Immature natural killer cell (primary cell): ENCODE data around the gene TEPSIN. TPM values are rescaled to one million over a fixed set of nuclear protein-coding genes. Genes with fewer than 3 reads are reported as not detected.
A peak's percentile ranks its signal among the peaks of the same experiment; 100 is the strongest.

Experiments
- DNase-seq, 3 donors: peaks; one replicate each; pipeline ENCODE4 v3.0.0; 2022; ENCODE audit warnings: mixed read lengths in 1 of 3
- H3K27ac Mint-ChIP-seq, 6 donors: one replicate each; pipeline ENCODE4 v1.8.0; 2020; ENCODE audit warnings: mixed read lengths in 6 of 6, mild to moderate bottlenecking in 5 of 6, inconsistent platforms in 4 of 6, moderate library complexity in 3 of 6
- H3K27me3 Mint-ChIP-seq, 3 donors: one replicate each; pipeline ENCODE4 v1.8.0; 2020 to 2021; ENCODE audit warnings: low read depth in 3 of 3, mild to moderate bottlenecking in 3 of 3, mixed read lengths in 3 of 3, moderate library complexity in 3 of 3, inconsistent platforms in 1 of 3
- H3K36me3 Mint-ChIP-seq, 3 donors: one replicate each; pipeline ENCODE4 v1.8.0; 2020; ENCODE audit warnings: mixed read lengths in 3 of 3, inconsistent platforms in 2 of 3, mild to moderate bottlenecking in 2 of 3
- H3K4me1 Mint-ChIP-seq, 2 donors: one replicate each; pipeline ENCODE4 v1.8.0; 2020; ENCODE audit warnings: inconsistent platforms in 2 of 2, mild to moderate bottlenecking in 2 of 2, mixed read lengths in 2 of 2, moderate library complexity in 1 of 2
- H3K4me3 Mint-ChIP-seq, 5 donors: one replicate each; pipeline ENCODE4 v1.8.0; 2020; ENCODE audit warnings: mild to moderate bottlenecking in 5 of 5, mixed read lengths in 5 of 5, inconsistent platforms in 3 of 5, moderate library complexity in 3 of 5
- H3K9me3 Mint-ChIP-seq, 6 donors: one replicate each; pipeline ENCODE4 v1.8.0; 2020; ENCODE audit warnings: mild to moderate bottlenecking in 6 of 6, mixed read lengths in 6 of 6, inconsistent platforms in 4 of 6, moderate library complexity in 3 of 6
- polyA plus RNA-seq, 3 donors: library from polyadenylated mRNA; unstranded; fragments of 300-500 nt; fragmentation: Illumina TruSeq; gene quantifications; one replicate each; pipeline ENCODE4 v1.2.3, GENCODE V29; 2021

The TEPSIN gene
- polyA plus RNA-seq, 3 donors from 2014 or later: 1.6 to 7.3 (median 5.0) TPM

DNA sequence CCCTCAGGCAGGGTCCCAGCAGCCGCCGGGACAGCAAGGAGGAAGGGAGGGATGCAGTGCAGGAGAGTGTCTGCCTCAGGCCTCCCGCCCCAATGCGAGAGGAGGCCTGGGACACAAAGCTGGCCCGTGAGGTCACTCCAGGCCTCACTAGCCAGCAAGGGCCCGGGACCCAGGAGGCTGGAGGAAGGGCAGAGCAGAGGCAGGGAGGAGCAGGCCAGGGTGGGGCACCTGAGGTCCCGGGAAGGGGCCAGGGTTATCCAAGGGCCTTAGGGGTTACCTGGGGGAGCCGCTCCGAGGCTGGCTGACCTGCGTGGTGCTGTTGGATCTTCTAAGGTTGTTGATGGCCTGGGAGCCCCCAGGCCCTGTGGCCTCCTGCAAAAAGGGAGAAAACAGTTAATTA, 30.2 kb downstream of the TEPSIN start:
- Mint-ChIP-seq H3K4me1 (no peaks in the 10 kb centered on the region), H3K9me3 (no peaks in the 10 kb centered on the region), H3K27ac (no peak overlapping the region), H3K4me3 (no peak overlapping the region), H3K36me3 (no peaks in the 10 kb centered on the region), H3K27me3 (peaks cover 0 to 3% (median 0%) of the 10 kb centered on the region in 3 donors)
- no peak for DNase-seq

DNA sequence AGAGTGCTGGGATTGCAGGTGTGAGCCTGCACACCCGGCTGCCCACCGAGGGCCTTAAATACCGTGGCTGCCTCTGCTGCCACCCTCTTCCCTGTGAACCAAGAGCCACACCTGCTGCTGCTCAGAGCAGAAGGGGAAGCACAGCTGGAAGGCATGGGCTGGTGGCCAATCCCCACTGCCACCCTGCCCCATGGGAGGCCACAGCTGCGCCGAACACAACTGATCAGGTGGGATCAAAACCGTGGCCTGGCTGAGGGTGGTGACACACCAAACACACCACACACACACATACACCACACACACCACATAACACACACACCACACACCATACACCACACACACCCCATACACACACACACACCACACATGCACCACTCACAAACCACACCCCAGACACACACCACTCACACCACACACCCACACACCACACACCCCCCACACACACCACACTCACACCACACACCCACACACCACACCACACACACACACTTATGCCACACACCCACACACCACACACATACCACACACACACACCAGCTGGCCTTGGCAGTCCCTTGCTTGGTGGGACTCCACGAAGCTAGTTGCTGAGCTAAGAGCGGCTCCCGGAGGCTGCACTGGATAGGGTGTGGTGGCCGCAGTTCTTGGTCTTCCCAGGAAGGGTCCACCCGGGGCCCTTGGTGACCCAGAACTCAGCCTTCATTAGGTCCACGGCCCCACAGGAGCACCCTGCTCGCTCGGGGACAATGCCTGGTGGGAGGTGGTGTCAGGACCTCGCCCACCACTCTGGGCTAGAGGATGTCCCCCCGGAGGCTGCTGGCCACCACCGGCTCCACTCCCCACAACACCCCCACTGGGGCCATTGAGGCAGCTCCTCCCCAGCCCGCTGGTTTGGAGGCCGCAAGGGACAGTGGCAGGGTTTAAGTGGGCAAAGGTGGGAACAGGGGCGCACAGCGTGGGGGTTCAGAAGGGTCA, 31.0 kb downstream of the TEPSIN start:
- H3K4me3 Mint-ChIP-seq: no peak overlapping the region
- H3K36me3 Mint-ChIP-seq: no peaks in the 10 kb centered on the region
- no peak for DNase-seq
- peak overlapping the region in 3 of 6 donors; percentile 20 to 73 (median 35) for H3K27ac Mint-ChIP-seq
- H3K9me3 Mint-ChIP-seq: no peaks in the 10 kb centered on the region
- H3K4me1 Mint-ChIP-seq: no peaks in the 10 kb centered on the region
- H3K27me3 Mint-ChIP-seq: peaks cover 0 to 3% (median 0%) of the 10 kb centered on the region in 3 donors

DNA sequence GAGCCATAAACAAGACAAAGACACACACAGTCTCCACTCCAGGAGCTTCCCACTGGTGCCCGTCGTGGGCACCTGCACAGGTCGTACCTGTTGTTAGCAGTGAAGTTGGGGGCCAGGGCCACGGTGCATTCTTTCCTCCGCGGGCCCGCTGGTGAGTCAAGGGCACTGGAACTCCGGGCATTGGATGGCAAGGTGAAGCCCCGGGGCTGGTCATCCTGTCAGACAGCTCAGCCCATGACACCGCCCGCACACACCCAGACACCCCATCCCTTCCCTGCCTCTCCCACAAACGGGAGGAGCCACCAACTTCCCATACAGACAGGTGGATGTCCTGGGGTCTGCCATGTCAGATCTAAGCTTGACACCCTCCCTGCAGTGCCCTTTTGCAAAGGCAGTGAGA, 32.2 kb downstream of the TEPSIN start:
- Mint-ChIP-seq H3K4me1 (no peaks in the 10 kb centered on the region), H3K4me3 (no peak overlapping the region), H3K27ac (no peak overlapping the region), H3K27me3 (peaks cover 0 to 3% (median 0%) of the 10 kb centered on the region in 3 donors), H3K9me3 (no peaks in the 10 kb centered on the region), H3K36me3 (no peaks in the 10 kb centered on the region)
- no peak for DNase-seq

DNA sequence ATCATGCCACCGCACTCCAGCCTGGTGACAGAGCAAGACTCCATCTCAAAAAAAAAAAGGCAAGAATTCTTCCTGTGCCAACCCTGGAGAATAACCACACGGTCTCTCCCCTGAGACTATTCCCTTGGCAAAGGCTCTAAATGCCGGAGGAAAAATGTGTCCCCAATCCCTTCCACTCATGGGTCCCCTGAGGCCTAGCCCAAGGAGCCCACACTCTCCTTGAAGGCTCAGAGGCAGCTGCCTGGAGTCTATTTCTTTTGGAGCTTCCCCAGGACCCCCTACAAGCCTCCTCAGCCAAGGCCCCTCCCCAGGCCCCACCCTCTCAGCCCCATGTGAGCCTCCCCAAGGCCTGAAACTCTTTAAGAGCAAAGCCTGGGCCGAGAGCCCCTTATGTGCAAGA, 32.7 kb downstream of the TEPSIN start:
- no peak for DNase-seq
- no peaks in the 10 kb centered on the region for H3K4me1 Mint-ChIP-seq
- H3K27ac Mint-ChIP-seq: peak overlapping the region in 1 of 6 donors; percentile 40
- H3K36me3 Mint-ChIP-seq: no peaks in the 10 kb centered on the region
- no peak overlapping the region for H3K4me3 Mint-ChIP-seq
- peaks cover 0 to 3% (median 0%) of the 10 kb centered on the region in 3 donors for H3K27me3 Mint-ChIP-seq
- H3K9me3 Mint-ChIP-seq: no peaks in the 10 kb centered on the region

DNA sequence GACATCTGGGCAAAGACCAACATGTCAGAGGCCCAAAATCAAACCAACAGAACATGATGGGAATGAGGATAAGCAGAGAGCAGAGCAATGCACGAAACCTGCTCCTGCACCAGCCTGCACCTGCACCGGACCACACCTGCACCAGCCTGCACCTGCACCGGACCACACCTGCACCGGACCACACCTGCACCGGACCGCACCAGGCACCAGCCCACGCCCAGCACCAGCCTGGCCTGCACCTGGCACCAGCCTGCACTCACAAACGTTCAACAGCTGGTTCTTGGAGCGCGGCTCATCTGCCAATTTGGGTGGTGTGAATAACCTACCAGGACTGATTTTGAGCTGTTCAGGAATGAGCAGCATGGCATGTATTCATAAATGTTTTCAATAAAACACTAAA, 34.3 kb downstream of the TEPSIN start:
- Mint-ChIP-seq H3K36me3 (no peaks in the 10 kb centered on the region), H3K9me3 (no peaks in the 10 kb centered on the region), H3K27me3 (peaks cover 0 to 3% (median 0%) of the 10 kb centered on the region in 3 donors), H3K27ac (no peak overlapping the region), H3K4me3 (no peak overlapping the region), H3K4me1 (no peaks in the 10 kb centered on the region)
- no peak for DNase-seq

DNA sequence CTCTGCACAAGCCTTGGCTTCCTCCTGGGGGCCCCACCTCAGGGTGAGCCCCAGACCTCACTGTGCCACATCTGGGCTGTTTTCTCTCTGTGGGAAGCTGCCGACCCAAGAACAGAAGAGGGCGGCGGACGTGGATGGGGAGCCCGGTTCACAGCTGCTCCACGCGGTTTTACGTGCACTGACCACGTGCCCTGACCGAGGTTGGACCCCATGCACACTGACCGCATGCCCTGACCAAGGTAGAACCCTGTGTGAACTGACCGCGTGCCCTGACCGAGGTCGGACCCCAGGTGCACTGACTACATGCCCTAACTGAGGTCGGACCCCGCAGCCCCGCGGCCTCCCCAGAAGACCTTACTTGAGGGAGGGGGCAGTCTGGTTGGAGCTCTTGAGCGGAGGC, 35.7 kb downstream of the TEPSIN start:
- Mint-ChIP-seq H3K4me3 (no peak overlapping the region), H3K36me3 (no peaks in the 10 kb centered on the region), H3K27me3 (peaks cover 0 to 3% (median 0%) of the 10 kb centered on the region in 3 donors), H3K9me3 (no peaks in the 10 kb centered on the region), H3K27ac (no peak overlapping the region), H3K4me1 (no peaks in the 10 kb centered on the region)
- DNase-seq: no peak

DNA sequence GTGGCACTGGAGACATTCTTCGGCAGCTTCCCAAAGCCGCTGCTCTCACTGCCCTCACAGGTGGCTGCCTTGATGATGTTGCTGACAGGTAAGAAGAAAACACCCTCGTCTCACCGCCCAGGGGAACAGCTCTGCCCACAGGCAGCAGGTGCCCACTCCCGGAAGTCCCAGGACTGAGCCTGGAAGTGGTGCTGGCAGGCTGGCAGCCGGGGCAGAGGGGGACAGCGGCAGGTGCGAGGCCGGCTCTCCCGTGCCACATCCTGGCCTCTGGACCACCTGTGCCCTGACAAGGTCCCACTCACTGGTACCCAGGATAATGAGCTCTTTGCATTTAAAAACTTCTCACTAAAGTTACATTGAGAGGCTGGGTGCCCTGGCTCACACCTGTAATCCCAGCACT, 36.5 kb downstream of the TEPSIN start:
- Mint-ChIP-seq H3K4me3 (no peak overlapping the region), H3K9me3 (no peaks in the 10 kb centered on the region)
- DNase-seq: no peak

DNA sequence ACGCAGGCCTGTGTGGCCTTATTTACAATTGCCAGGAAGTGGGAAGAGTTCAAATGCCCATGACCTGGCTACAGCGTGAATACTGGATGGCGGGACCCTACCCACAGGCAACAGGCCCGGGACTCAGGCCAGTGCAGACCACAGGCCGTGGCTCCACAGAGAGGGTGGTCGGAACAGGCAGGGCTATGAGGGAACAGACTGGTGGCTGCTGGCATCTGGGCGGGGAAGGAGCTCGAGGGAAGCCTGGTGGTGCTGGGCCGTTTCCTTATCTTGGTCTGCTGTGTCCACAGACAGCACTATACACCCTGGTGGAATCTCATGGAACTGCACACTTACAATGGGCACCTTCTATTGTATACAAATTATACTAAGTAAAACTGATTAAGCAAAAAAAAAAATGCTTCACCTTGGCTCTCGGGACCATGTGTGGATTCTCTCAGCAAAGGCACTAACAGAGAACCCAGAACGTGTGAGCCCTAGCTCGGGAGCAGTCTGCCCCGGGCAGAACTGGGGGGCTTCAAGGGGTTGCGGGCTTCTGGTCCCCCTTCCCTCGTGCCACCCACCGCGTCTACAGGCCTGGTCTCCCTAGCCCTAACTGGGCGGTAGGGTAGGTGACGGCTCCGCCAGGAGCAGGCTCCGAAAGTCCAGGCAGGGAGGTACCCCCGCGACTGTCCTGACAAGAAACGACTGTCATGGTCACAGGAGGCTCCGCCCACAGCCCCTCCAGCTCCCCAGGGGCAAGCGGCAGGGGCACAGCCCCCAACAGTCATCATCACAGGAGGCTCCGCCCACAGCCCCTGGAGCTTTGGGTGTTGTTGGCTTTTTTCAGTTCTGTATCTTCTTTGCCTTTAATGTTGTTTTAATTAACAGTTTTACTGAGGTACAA, 37.9 kb downstream of the TEPSIN start:
- H3K9me3 Mint-ChIP-seq: no peaks in the 10 kb centered on the region
- H3K27ac Mint-ChIP-seq: no peak overlapping the region
- H3K36me3 Mint-ChIP-seq: no peaks in the 10 kb centered on the region
- no peaks in the 10 kb centered on the region for H3K4me1 Mint-ChIP-seq
- no peak for DNase-seq
- no peak overlapping the region for H3K4me3 Mint-ChIP-seq
- peaks cover 0 to 3% (median 0%) of the 10 kb centered on the region in 3 donors for H3K27me3 Mint-ChIP-seq

More for the DNA sequence above, 36.5 kb downstream of the TEPSIN start:
- peaks cover 0 to 3% (median 0%) of the 10 kb centered on the region in 3 donors for H3K27me3 Mint-ChIP-seq
- H3K4me1 Mint-ChIP-seq: no peaks in the 10 kb centered on the region
- H3K36me3 Mint-ChIP-seq: no peaks in the 10 kb centered on the region
- H3K27ac Mint-ChIP-seq: no peak overlapping the region

DNA sequence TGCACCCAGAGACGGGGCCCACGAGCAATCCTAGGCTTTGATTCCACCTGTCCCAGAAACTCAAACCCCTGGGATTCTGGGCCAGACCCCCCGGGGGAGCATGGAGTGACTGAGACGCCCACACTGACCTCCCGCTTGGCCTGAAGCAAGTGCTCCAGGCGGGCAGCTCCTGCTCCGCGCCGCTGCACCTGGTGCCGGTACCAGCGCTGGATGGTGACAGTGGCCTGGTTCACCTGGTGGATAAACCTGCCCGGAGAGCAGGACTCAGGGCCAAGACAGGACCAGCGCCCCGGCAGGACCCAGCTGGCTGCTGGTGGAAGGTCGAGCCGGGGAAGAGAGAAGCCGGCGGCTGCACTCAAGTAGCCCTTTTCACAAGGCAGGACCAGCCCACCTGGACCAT, 38.7 kb downstream of the TEPSIN start:
- no peaks in the 10 kb centered on the region for H3K9me3 Mint-ChIP-seq
- H3K4me1 Mint-ChIP-seq: no peaks in the 10 kb centered on the region
- H3K4me3 Mint-ChIP-seq: no peak overlapping the region
- no peaks in the 10 kb centered on the region for H3K36me3 Mint-ChIP-seq
- H3K27me3 Mint-ChIP-seq: peaks cover 0 to 3% (median 0%) of the 10 kb centered on the region in 3 donors
- no peak overlapping the region for H3K27ac Mint-ChIP-seq
- DNase-seq: no peak

DNA sequence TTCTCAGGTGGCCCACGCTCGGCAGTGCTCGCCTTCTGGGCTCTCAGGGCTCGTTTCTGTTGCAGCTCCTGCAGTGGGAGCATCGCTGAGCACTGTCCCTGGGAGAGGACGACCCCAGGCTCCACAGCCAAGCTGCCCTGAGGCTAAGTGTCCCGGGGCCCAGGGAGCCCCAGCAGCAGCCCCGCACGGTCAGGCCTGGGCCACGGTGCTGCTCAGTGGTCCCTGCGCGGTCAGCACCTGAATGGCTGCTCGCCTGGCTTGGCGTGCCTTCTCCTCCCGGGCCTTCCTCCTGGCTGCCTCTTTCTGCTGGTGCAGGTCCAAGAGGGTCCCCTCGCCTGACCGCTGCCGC, 39.4 kb downstream of the TEPSIN start:
- Mint-ChIP-seq H3K36me3 (no peaks in the 10 kb centered on the region), H3K4me3 (no peak overlapping the region), H3K27ac (no peak overlapping the region), H3K27me3 (peaks cover 0 to 3% (median 0%) of the 10 kb centered on the region in 3 donors), H3K4me1 (no peaks in the 10 kb centered on the region), H3K9me3 (no peaks in the 10 kb centered on the region)
- DNase-seq: no peak

DNA sequence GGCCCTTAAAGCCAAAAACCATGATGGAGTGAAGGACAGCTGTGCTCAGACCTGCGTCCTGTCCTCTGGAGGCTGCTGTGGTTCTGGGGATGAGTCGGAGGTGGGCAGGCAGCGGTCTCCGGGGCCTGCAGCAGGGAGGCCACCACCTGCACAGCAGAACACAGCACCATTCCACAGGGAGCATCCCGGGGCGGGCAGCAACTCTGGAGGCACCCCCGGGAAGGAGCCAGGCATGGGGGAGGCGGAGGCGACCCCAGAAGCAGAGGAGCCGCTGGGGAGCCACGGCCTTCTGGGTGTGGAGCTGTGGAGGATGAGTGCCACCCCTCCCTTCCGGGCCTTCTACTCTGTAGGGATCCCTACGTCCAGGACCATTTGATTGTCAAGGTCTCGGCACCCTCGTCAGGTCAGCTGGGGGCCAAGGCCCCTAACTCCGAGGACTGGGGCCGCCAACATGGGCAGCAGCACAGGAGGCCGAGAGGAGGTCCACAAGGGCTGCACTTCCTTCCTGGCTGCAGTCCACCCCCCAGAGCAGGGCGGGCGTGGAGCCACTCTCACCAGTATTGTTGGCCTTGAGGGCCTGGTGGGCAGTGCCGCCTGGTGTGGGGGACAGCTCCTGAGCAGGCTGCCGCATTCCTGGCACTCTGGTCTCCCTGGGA, 39.9 kb downstream of the TEPSIN start:
- DNase-seq: no peak
- Mint-ChIP-seq H3K27me3 (peaks cover 0 to 3% (median 0%) of the 10 kb centered on the region in 3 donors), H3K27ac (no peak overlapping the region), H3K4me1 (no peaks in the 10 kb centered on the region), H3K4me3 (no peak overlapping the region), H3K36me3 (no peaks in the 10 kb centered on the region), H3K9me3 (no peaks in the 10 kb centered on the region)

DNA sequence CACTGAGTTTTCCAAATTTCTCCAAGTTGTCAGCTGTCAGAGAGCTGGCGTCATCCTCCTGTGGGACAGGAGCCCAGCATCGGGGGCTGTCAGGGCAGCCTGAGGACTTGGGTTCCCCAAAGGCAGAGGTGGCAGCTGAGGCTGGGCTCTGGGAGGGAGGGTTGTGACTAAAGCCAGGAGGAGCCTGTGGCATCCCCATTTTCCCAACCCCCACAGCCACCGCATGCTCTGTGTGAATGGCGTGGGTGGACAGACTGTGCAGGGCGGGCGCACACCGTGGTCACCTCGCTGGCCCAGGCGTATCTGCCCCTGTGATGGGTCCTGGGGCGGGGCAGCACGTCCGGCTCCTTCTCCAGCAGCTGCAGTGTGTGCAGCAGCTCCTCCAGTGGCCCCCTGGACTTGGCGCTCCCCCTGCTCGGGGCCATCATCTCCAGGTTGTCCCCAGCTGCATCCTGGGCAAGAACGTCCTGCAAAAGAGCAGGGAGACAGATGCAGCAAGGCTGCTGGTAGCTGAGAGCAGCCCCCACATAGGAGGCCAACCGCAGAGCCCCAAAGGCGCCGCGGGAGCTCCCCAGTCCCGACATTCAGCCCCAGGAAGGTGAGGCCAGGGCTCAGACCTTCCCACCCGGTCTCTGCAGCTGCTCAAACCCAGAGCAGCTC, 40.9 kb downstream of the TEPSIN start:
- Mint-ChIP-seq H3K27ac (no peak overlapping the region), H3K4me1 (no peaks in the 10 kb centered on the region), H3K4me3 (no peak overlapping the region), H3K36me3 (no peaks in the 10 kb centered on the region), H3K9me3 (no peaks in the 10 kb centered on the region), H3K27me3 (no peaks in the 10 kb centered on the region)
- no peak for DNase-seq

DNA sequence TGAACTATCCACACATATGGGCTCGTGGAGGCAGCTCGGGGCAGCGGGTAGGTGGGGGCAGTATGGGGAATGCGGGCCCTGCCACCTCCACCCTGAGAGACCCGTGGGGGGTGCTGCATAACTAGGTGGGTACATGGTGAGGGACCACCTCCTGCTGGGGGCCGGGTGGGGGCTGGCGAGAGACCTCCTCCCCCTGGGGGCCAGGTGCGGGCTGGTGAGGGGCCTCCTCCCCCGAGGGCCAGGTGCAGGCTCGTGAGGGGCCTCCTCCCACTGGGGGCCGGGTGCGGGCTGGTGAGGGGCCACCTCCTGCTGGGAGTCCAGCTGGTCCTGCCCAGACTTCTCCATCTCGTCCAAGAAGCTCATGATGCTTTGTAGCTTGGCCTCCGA, 41.5 kb downstream of the TEPSIN start:
- H3K27ac Mint-ChIP-seq: no peak overlapping the region
- H3K9me3 Mint-ChIP-seq: no peaks in the 10 kb centered on the region
- H3K4me3 Mint-ChIP-seq: no peak overlapping the region
- no peaks in the 10 kb centered on the region for H3K36me3 Mint-ChIP-seq
- H3K4me1 Mint-ChIP-seq: no peaks in the 10 kb centered on the region
- DNase-seq: no peak
- no peaks in the 10 kb centered on the region for H3K27me3 Mint-ChIP-seq
